Sigmoid colon (tissue), 7 donors: ENCODE measurements around the gene CCL23. TPM values are rescaled to one million over a fixed set of nuclear protein-coding genes. Genes with fewer than 3 reads are reported as not detected.

Experiments used
- DNase-seq: peaks from one replicate; pipeline ENCODE4 v3.0.0-alpha.2; 2019
- H3K27ac ChIP-seq, 4 donors: fragments of 200-600 bp; sonication (generic); one replicate each; pipeline ENCODE4 v1.5.1; 2016 to 2019; ENCODE audit warnings: mild to moderate bottlenecking in 1 of 4
- H3K27me3 ChIP-seq, 3 donors: fragments of 200-600 bp; sonication (generic); one replicate each; pipeline ENCODE4 v1.5.1; 2019; ENCODE audit warnings: mild to moderate bottlenecking in 1 of 3
- H3K36me3 ChIP-seq, 4 donors: fragments of 200-600 bp; sonication (generic); one replicate each; pipeline ENCODE4 v1.5.1; 2016 to 2019
- H3K4me1 ChIP-seq, 4 donors: fragments of 200-600 bp; sonication (generic); one replicate each; pipeline ENCODE4 v1.5.1; 2017 to 2019
- H3K4me3 ChIP-seq, 4 donors: fragments of 200-600 bp; sonication (generic); one replicate each; pipeline ENCODE4 v1.5.1; 2017 to 2019; ENCODE audit warnings: mild to moderate bottlenecking in 2 of 4, moderate library complexity in 1 of 4
- H3K9me3 ChIP-seq, 4 donors: fragments of 200-600 bp in 3 of 4; sonication (generic) in 3 of 4; one replicate each; pipeline versions ENCODE4 v1.5.1 to v1.6.1; 2013 to 2019
- CTCF ChIP-seq, 4 experiments: fragments of 450-650 bp in 3 of 4; fragments of 200-600 bp in 1 of 4; IDR thresholded peaks; one replicate each; pipeline ENCODE4 v1.5.1; 2016 to 2019; ENCODE audit warnings: antibody characterized with exemption in 4 of 4, mild to moderate bottlenecking in 3 of 4, moderate library complexity in 2 of 4
- EP300 ChIP-seq, 4 donors: sonication (generic); formaldehyde crosslinking; IDR thresholded peaks; one replicate each; pipeline ENCODE4 v1.6.1; 2017; ENCODE audit warnings: antibody characterized with exemption in 4 of 4
- POLR2A ChIP-seq, 2 donors: fragments of 450-650 bp; IDR thresholded peaks; one replicate each; pipeline ENCODE4 v1.6.1; 2016; ENCODE audit warnings: antibody characterized with exemption in 2 of 2, mild to moderate bottlenecking in 2 of 2, moderate library complexity in 2 of 2
- POLR2AphosphoS5 ChIP-seq, 4 donors: sonication (generic); formaldehyde crosslinking; IDR thresholded peaks; one replicate each; pipeline ENCODE4 v1.6.1; 2017; ENCODE audit warnings: antibody characterized with exemption in 4 of 4
- WGBS, 2 donors: extraction: QIAGEN DNeasy Blood & Tissue Kit; methylation state at CpG; one replicate each; pipeline ENCODE4 v1.1.7; 2013; 5-methylcytosine and 5-hydroxymethylcytosine counted together
- intact Hi-C: fragments of 100-400 bp; cut with DNase I; formaldehyde crosslinking; loops from one replicate; pipeline ENCODE4 v1.15.1; 2023
- polyA plus RNA-seq, 3 donors: library from polyadenylated mRNA; stranded (reverse); fragments of 200-250 nt; gene quantifications; one replicate each; pipeline ENCODE4 v1.2.3, GENCODE V29; 2013
- total RNA-seq, 4 donors: library from RNA; depleted of rRNA; stranded (reverse); fragments of >200 nt; gene quantifications; one replicate each; pipeline ENCODE4 v1.1.0, GENCODE V29; 2016
- donor health status: healthy with polysubstance abuse.
- donor health status: Bipolar disorder and iron deficiency.
- donor health status: healthy.

The CCL23 gene
- total and polyA plus RNA-seq, 7 donors = 0.82 to 18.6 (median 6.0) TPM; not detected in 2

DNA sequence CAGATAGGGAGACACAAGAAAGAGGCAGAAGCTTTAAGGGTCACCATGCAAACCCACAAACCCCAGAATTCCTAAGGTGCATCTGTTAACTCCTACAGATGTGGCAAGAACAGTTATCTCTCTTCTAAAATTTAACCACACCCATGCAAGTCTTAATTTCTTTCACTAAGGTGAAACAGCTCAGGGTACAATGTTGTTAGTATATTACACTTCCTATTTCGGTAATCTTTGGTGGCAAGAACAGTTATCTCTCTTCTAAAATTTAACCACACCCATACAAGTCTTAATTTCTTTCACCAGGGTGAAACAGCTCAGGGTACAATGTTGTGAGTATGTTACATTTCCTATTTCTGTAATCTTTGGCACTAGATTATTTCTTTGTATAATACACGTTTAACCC, 6.6 kb downstream of the CCL23 start:
- no peak for TF ChIP-seq CTCF (IDR thresholded peaks at IDR 0.05)
- no peak for TF ChIP-seq EP300 (IDR thresholded peaks at IDR 0.05)
- TF ChIP-seq POLR2A (IDR thresholded peaks at IDR 0.05) = no peak
- WGBS, 2 donors = 80 to 86% methylated on average over 2 of the region's 2 CpGs

DNA sequence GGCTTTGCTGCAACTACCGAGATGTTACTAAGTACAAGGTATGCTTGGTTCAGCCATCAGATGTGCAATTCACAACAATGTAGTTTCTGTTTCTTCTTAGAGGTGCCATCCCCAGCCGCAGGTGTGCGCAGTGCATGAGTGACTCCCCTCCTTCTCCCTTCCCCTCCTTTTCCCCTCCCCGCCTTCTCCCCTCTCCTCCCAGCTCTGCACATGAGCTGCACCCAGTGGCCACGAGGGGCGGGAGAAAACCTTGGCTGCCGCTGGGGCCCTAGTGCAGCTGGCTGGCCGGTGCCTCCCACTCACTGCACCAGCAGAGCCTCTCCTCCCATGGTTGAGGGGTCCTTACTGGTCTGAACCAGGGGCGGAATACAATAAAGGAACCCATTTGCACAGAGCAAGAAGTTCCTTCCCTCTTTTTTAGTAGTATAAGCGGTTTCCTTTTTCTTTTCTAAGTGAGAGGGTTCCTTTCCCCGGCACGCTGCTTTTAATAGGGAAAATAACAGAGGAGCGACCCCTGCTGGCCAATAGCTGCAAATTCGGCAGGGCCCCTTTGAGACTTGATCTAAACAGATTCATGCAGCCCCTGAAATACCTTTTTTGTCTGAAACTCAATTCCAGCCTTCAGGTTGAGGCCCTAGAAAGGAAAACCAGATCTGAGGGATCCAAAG, 8.6 kb downstream of the CCL23 start:
- no peak overlapping the region for H3K4me3 ChIP-seq
- H3K27me3 ChIP-seq = peaks cover 0 to 7% (median 0%) of the 10 kb centered on the region in 3 donors
- H3K27ac ChIP-seq = no peak overlapping the region
- WGBS, 2 donors = 87 to 91% methylated on average over 14 of the region's 14 CpGs
- peaks cover 0 to 14% (median 7%) of the 10 kb centered on the region in 4 donors for H3K9me3 ChIP-seq
- intact Hi-C loops = no loop called here
- H3K36me3 ChIP-seq = no peaks in the 10 kb centered on the region
- H3K4me1 ChIP-seq = no peaks in the 10 kb centered on the region
- DNase-seq = no peak
- TF ChIP-seq EP300 (IDR thresholded peaks at IDR 0.05) = no peak

More for the DNA sequence above, 6.6 kb downstream of the CCL23 start:
- no peaks in the 10 kb centered on the region for H3K27me3 ChIP-seq
- no peaks in the 10 kb centered on the region for H3K4me1 ChIP-seq
- no peak overlapping the region for H3K27ac ChIP-seq
- H3K9me3 ChIP-seq = peaks cover 0 to 14% (median 7%) of the 10 kb centered on the region in 4 donors
- no peak for DNase-seq
- no peak overlapping the region for H3K4me3 ChIP-seq
- intact Hi-C loops = no loop called here
- no peaks in the 10 kb centered on the region for H3K36me3 ChIP-seq

DNA sequence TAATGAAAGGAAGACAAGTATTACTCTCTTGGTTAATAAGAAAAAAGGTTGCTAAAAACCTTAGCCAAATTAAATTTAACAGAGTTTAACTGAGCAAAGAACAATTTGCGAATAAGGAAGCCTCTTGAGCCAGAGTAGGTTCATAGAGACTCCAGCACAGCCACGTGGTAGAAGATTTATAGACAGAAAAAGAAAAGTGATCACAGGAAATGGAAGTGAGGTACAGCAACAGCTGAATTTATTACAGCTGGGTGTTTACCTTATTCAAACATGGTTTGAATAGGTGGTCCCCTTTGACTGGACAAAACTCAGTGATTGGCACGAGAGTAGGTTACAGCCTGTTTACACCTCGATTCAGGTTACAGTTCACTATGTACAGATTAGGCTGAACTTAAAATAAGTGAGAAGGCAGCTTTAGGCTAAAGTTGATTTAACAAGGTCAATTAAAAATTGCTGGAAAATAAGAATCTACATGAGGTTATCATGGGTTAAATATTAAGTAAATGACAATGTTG, 13.1 kb downstream of the CCL23 start:
- intact Hi-C loops = no loop called here
- no peak for TF ChIP-seq EP300 (IDR thresholded peaks at IDR 0.05)
- TF ChIP-seq CTCF (IDR thresholded peaks at IDR 0.05) = no peak
- no peak for TF ChIP-seq POLR2A (IDR thresholded peaks at IDR 0.05)
- no peak for TF ChIP-seq POLR2AphosphoS5 (IDR thresholded peaks at IDR 0.05)
- WGBS, 2 donors = 5 to 21% methylated on average over 4 of the region's 4 CpGs
- H3K27ac ChIP-seq = no peak overlapping the region
- no peaks in the 10 kb centered on the region for H3K36me3 ChIP-seq
- H3K27me3 ChIP-seq = peaks cover 0 to 7% (median 0%) of the 10 kb centered on the region in 3 donors
- peaks cover 0 to 6% (median 0%) of the 10 kb centered on the region in 4 donors for H3K4me1 ChIP-seq
- H3K4me3 ChIP-seq = no peak overlapping the region
- DNase-seq = no peak
- peaks cover 0 to 7% (median 3%) of the 10 kb centered on the region in 4 donors for H3K9me3 ChIP-seq

DNA sequence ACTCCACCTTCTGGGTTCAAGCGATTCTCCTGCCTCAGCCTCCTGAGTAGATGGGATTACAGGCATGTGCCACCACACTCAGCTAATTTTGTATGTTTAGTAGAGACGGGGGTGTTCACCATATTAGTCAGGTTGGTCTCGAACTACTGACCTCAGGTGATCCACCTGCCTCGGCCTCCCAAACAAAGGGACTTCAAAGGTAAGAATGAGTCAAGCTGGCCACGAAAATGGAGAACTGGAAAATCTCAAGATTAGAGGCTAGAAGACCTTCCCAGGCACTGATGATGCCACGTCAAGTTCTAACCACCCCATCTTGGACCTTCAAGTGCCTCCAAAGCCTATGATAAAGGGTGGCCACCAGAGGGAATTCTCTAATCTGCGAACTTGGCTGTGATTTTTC, 15.1 kb downstream of the CCL23 start:
- H3K4me1 ChIP-seq = peaks cover 0 to 6% (median 0%) of the 10 kb centered on the region in 4 donors
- 86 to 89% methylated on average over 7 of the region's 7 CpGs for WGBS, 2 donors
- DNase-seq = no peak

More for the DNA sequence above, 15.1 kb downstream of the CCL23 start:
- Histone ChIP-seq H3K4me3 (no peak overlapping the region), H3K27me3 (peaks cover 0 to 7% (median 0%) of the 10 kb centered on the region in 3 donors), H3K9me3 (no peaks in the 10 kb centered on the region), H3K27ac (no peak overlapping the region), H3K36me3 (no peaks in the 10 kb centered on the region)
- intact Hi-C loops = no loop called here
- TF ChIP-seq POLR2AphosphoS5 (IDR thresholded peaks at IDR 0.05) = no peak
- TF ChIP-seq EP300 (IDR thresholded peaks at IDR 0.05) = no peak
- no peak for TF ChIP-seq POLR2A (IDR thresholded peaks at IDR 0.05)
- TF ChIP-seq CTCF (IDR thresholded peaks at IDR 0.05) = no peak
